ENCODE results near the gene C2CD4D.
"Not testable (repeated sequence)": the region's sequence is repeated elsewhere in the genome, so short reads cannot be mapped to it uniquely, and the experiment has no call there.

C2CD4D gene

GRCh38 chr1:151858030-151858746, 18.6 kb upstream of the C2CD4D start:
- DNase-seq, result no peak

- DNase-seq, result no peak
Observed at GRCh38 chr1:151855933-151856332, 16.3 kb upstream of the C2CD4D start.

GRCh38 chr1:151855516-151855915, 15.9 kb upstream of the C2CD4D start:
- not testable (repeated sequence) for DNase-seq

- no peak for DNase-seq
Observed at GRCh38 chr1:151854658-151855057, 15.0 kb upstream of the C2CD4D start.

GRCh38 chr1:151853411-151853943, 13.9 kb upstream of the C2CD4D start, which contains the start of gene THEM5:
TSS of gene THEM5 (minus strand) at chr1:151853712. CDS start at chr1:151853565, 147 bp downstream.
- DNase-seq, result no peak

- DNase-seq, result no peak
Observed at GRCh38 chr1:151852733-151853132, 13.1 kb upstream of the C2CD4D start.

GRCh38 chr1:151851886-151852285, 12.3 kb upstream of the C2CD4D start:
- no peak for DNase-seq

GRCh38 chr1:151849871-151850270, 10.3 kb upstream of the C2CD4D start:
- no peak for DNase-seq

GRCh38 chr1:151849126-151849525, 9.5 kb upstream of the C2CD4D start:
- DNase-seq, result no peak

- no peak for DNase-seq
Observed at GRCh38 chr1:151847867-151848596, 8.4 kb upstream of the C2CD4D start.

GRCh38 chr1:151846686-151847237, 7.1 kb upstream of the C2CD4D start:
- no peak for DNase-seq

- no peak for DNase-seq
Observed at GRCh38 chr1:151846062-151846568, 6.5 kb upstream of the C2CD4D start.

- DNase-seq, result no peak
Observed at GRCh38 chr1:151843398-151843797, 3.8 kb upstream of the C2CD4D start.

GRCh38 chr1:151841141-151841540, 1.5 kb upstream of the C2CD4D start:
- no peak for DNase-seq

GRCh38 chr1:151840421-151840820, 801 bp upstream of the C2CD4D start:
- no peak for DNase-seq

GRCh38 chr1:151839082-151839412, 573 bp downstream of the C2CD4D start:
- no peak for DNase-seq

GRCh38 chr1:151838222-151839081, 1.2 kb downstream of the C2CD4D start:
- DNase-seq, result no peak

GRCh38 chr1:151837884-151838221, 1.8 kb downstream of the C2CD4D start:
- no peak for DNase-seq

GRCh38 chr1:151837197-151837596, 2.4 kb downstream of the C2CD4D start:
- no peak for DNase-seq

GRCh38 chr1:151835596-151835995, 4.0 kb downstream of the C2CD4D start:
- DNase-seq, result no peak

GRCh38 chr1:151834239-151834638, 5.4 kb downstream of the C2CD4D start:
- DNase-seq, result no peak

GRCh38 chr1:151833172-151833900, 6.3 kb downstream of the C2CD4D start:
- DNase-seq, result no peak

Data from KG1 (cell line).